Measurements from ENCODE around the gene CDH13.
A peak's percentile ranks its signal among the peaks of the same experiment; 100 is the strongest.

The CDH13 gene

GRCh38 chr16:83109490-83110125 is 482.8 kb downstream of the CDH13 start:
- Histone ChIP-seq H3K79me2 (ENCODE audit: control insufficient read depth, low read length) (no peaks in the 10 kb centered on the region), H3K9me3 (ENCODE audit: control insufficient read depth, insufficient read depth, low read length) (no peaks in the 10 kb centered on the region), H3K4me2 (ENCODE audit: low read length) (no peak overlapping the region), H3K4me1 (ENCODE audit: control insufficient read depth, low read length) (no peaks in the 10 kb centered on the region), H3K4me3 (ENCODE audit: low read length) (no peak overlapping the region), H4K20me1 (ENCODE audit: control insufficient read depth, insufficient read depth, low read depth, low read length) (no peaks in the 10 kb centered on the region), H3K36me3 (ENCODE audit: control insufficient read depth, low read length) (no peaks in the 10 kb centered on the region), H3F3A (ENCODE audit: control insufficient read depth, insufficient read depth) (no peaks in the 10 kb centered on the region), H3K27me3 (ENCODE audit: control insufficient read depth, low read length) (no peaks in the 10 kb centered on the region), H3K9me2 (replicated peaks; ENCODE audit: control insufficient read depth, low read length) (no peaks in the 10 kb centered on the region), H3K27ac (ENCODE audit: low read depth, low read length) (no peak overlapping the region)
- no peak for TF ChIP-seq EZH2phosphoT487 (IDR thresholded peaks at IDR 0.05; ENCODE audit: borderline replicate concordance, low read length)
- TF ChIP-seq, protein P1, sequence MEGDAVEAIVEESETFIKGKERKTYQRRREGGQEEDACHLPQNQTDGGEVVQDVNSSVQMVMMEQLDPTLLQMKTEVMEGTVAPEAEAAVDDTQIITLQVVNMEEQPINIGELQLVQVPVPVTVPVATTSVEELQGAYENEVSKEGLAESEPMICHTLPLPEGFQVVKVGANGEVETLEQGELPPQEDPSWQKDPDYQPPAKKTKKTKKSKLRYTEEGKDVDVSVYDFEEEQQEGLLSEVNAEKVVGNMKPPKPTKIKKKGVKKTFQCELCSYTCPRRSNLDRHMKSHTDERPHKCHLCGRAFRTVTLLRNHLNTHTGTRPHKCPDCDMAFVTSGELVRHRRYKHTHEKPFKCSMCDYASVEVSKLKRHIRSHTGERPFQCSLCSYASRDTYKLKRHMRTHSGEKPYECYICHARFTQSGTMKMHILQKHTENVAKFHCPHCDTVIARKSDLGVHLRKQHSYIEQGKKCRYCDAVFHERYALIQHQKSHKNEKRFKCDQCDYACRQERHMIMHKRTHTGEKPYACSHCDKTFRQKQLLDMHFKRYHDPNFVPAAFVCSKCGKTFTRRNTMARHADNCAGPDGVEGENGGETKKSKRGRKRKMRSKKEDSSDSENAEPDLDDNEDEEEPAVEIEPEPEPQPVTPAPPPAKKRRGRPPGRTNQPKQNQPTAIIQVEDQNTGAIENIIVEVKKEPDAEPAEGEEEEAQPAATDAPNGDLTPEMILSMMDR (IDR thresholded peaks at IDR 0.05; ENCODE audit: low read depth, low read length, poor library complexity, severe bottlenecking) = no peak

DNA sequence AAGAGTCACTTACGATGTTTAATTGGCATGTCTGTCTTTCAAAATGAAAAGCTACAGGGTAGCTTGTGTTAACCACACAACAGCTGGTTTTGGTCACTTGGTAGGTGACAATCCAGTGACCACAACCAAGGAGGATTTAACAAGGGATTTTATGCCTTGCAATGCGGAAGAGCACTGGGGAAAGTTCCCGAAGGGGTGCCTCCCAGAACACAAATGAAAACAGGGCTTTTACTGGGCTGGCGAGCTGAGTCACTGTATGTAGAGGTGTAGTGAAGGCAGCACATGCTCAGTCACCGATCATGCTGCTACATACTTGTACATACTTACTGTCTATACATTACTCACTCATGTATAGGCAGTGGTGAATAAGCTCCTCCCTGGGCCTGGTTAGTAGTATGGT is 483.5 kb downstream of the CDH13 start:
- H3F3A ChIP-seq (ENCODE audit: control insufficient read depth, insufficient read depth) = no peaks in the 10 kb centered on the region
- H3K27me3 ChIP-seq (ENCODE audit: control insufficient read depth, low read length) = no peaks in the 10 kb centered on the region
- H3K27ac ChIP-seq (ENCODE audit: low read depth, low read length) = no peak overlapping the region
- TF ChIP-seq EZH2phosphoT487 (IDR thresholded peaks at IDR 0.05; ENCODE audit: borderline replicate concordance, low read length) = no peak
- TF ChIP-seq, protein P1 (IDR thresholded peaks at IDR 0.05; ENCODE audit: low read depth, low read length, poor library complexity, severe bottlenecking) = no peak
- H3K79me2 ChIP-seq (ENCODE audit: control insufficient read depth, low read length) = no peaks in the 10 kb centered on the region
- H3K4me3 ChIP-seq (ENCODE audit: low read length) = no peak overlapping the region
- no peaks in the 10 kb centered on the region for H4K20me1 ChIP-seq (ENCODE audit: control insufficient read depth, insufficient read depth, low read depth, low read length)
- H3K4me1 ChIP-seq (ENCODE audit: control insufficient read depth, low read length) = no peaks in the 10 kb centered on the region
- H3K9me3 ChIP-seq (ENCODE audit: control insufficient read depth, insufficient read depth, low read length) = no peaks in the 10 kb centered on the region
- H3K4me2 ChIP-seq (ENCODE audit: low read length) = no peak overlapping the region
- no peaks in the 10 kb centered on the region for H3K36me3 ChIP-seq (ENCODE audit: control insufficient read depth, low read length)
- no peaks in the 10 kb centered on the region for H3K9me2 ChIP-seq (replicated peaks; ENCODE audit: control insufficient read depth, low read length)

DNA sequence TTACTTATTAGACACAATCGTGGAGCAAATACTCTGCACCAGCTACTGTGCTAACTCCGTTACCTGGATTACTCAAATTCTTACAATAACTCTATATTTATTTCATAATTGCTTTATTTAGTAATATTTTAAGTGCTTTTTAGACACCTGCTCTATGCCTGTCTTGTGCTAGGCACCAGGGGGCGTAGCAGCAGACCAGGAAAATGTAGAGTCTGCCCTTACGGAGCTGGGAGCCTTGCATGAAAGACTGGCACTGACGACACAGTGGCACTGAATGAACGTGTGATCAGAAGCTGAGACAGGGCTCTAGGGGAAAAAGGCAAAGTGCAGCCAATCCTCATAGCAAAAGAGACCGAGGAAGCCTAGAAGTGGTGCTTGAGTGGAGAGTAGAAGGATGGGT is 486.5 kb downstream of the CDH13 start:
- TF ChIP-seq, protein P1 (IDR thresholded peaks at IDR 0.05; ENCODE audit: low read depth, low read length, poor library complexity, severe bottlenecking) = peak; percentile 29
- TF ChIP-seq EZH2phosphoT487 (IDR thresholded peaks at IDR 0.05; ENCODE audit: borderline replicate concordance, low read length) = no peak
- H4K20me1 ChIP-seq (ENCODE audit: control insufficient read depth, insufficient read depth, low read depth, low read length) = no peaks in the 10 kb centered on the region
- H3K27ac ChIP-seq (ENCODE audit: low read depth, low read length) = no peak overlapping the region
- H3K27me3 ChIP-seq (ENCODE audit: control insufficient read depth, low read length) = no peaks in the 10 kb centered on the region
- no peaks in the 10 kb centered on the region for H3K9me3 ChIP-seq (ENCODE audit: control insufficient read depth, insufficient read depth, low read length)
- no peaks in the 10 kb centered on the region for H3F3A ChIP-seq (ENCODE audit: control insufficient read depth, insufficient read depth)
- H3K79me2 ChIP-seq (ENCODE audit: control insufficient read depth, low read length) = no peaks in the 10 kb centered on the region
- no peaks in the 10 kb centered on the region for H3K4me1 ChIP-seq (ENCODE audit: control insufficient read depth, low read length)
- no peaks in the 10 kb centered on the region for H3K36me3 ChIP-seq (ENCODE audit: control insufficient read depth, low read length)
- no peak overlapping the region for H3K4me3 ChIP-seq (ENCODE audit: low read length)
- H3K9me2 ChIP-seq (replicated peaks; ENCODE audit: control insufficient read depth, low read length) = no peaks in the 10 kb centered on the region
- H3K4me2 ChIP-seq (ENCODE audit: low read length) = no peak overlapping the region

Measured in DOHH2 (cell line).